Measurements from ENCODE around the gene RGCC. TPM values are rescaled to one million over a fixed set of nuclear protein-coding genes. Genes with fewer than 3 reads are reported as not detected.

Gene RGCC
- polyA plus RNA-seq, 1 of the 3 experiments (the other 2 are of a cell fraction), result 0.05 TPM

DNA sequence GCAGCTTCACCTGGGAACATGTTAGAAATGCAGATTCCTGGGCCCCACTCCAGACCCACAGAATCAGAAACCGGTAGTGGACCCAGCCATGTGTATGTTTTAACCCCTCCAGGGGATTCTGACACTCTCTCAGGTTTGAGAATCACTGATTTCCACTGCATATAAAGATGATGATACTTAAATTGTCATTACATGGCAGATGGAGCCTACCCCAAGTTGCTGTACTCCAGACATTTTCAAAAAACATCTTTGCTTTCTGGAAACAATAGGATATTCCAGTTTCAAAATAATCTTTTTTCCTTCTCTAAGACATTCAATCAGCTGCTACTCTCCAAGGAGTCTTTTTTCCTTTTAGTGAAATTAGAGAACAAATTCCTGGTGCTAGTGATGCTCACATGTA, 48.6 kb upstream of the RGCC start (continued):
- no peak for TF ChIP-seq EZH2phosphoT487 (IDR thresholded peaks at IDR 0.05; ENCODE audit: borderline replicate concordance, low read depth)
- no peak for TF ChIP-seq MXI1 (IDR thresholded peaks at IDR 0.05; ENCODE audit: low read depth, low read length)
- no peak for TF ChIP-seq MEF2A (IDR thresholded peaks at IDR 0.05; ENCODE audit: borderline replicate concordance, low read depth)
- no peak for TF ChIP-seq TCF12 (IDR thresholded peaks at IDR 0.05)
- TF ChIP-seq TEAD4 (IDR thresholded peaks at IDR 0.05; ENCODE audit: borderline replicate concordance, insufficient read depth), result no peak
- no peak for TF ChIP-seq FOXM1 (IDR thresholded peaks at IDR 0.05; ENCODE audit: low read depth)

DNA sequence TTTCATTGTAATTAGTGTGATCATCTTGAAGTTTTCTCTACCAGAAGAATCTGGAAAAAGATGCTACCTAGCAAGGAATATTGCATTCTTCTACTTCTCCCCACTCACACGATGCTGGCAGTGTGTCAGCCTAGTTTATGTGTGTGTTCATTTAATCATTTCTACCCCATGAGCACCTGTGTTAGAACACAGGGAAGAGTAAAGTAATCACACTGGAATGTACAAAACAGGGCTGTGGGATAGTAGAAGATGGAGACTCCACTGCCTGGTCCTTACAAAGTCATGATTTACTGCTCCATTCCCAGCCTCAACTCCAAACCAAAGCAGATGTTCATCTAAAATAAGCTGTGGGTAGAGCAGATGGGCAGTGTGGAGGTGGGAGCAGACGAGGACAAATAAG, 47.7 kb upstream of the RGCC start:
- no peak overlapping the region for H3K4me3 ChIP-seq (ENCODE audit: low read depth in 2 of 2, low read length in 1 of 2)
- no peak overlapping the region for H3K9ac ChIP-seq
- H3K27ac ChIP-seq (ENCODE audit: low read depth in 2 of 2, low read length in 1 of 2), result no peak overlapping the region
- WGBS (ENCODE audit: low lambda C conversion rate), result 38% methylated on average over 2 of the region's 2 CpGs
- no peaks in the 10 kb centered on the region for H3K9me2 ChIP-seq
- ChIA-PET POLR2A (no interaction called here), CTCF (no interaction called here)
- H3K9me3 ChIP-seq, result no peaks in the 10 kb centered on the region
- TF ChIP-seq CTCF (IDR thresholded peaks at IDR 0.05) (no peak), EP300 (IDR thresholded peaks at IDR 0.05; ENCODE audit: borderline replicate concordance in 1 of 2, low read depth in 1 of 2, low read length in 1 of 2) (no peak), RCOR1 (IDR thresholded peaks at IDR 0.05; ENCODE audit: low read length) (no peak)
- H3K79me2 ChIP-seq (ENCODE audit: insufficient read depth), result no peaks in the 10 kb centered on the region
- no peak for DNase-seq
- no peak overlapping the region for H2AFZ ChIP-seq (ENCODE audit: low read depth)
- H3K27me3 ChIP-seq (ENCODE audit: insufficient read depth), result no peaks in the 10 kb centered on the region
- H3K4me1 ChIP-seq (ENCODE audit: control insufficient read depth in 1 of 2, insufficient read depth in 2 of 2, low read depth in 1 of 2, low read length in 1 of 2), result no peaks in the 10 kb centered on the region
- no peaks in the 10 kb centered on the region for H3K36me3 ChIP-seq (replicated peaks in 1 of 2; ENCODE audit: control insufficient read depth in 1 of 2, insufficient read depth in 2 of 2, low read length in 1 of 2)
- no peaks in the 10 kb centered on the region for H4K20me1 ChIP-seq (ENCODE audit: insufficient read depth)
- H3F3A ChIP-seq (replicated peaks; ENCODE audit: insufficient read depth), result no peaks in the 10 kb centered on the region
- no peak overlapping the region for H3K4me2 ChIP-seq

DNA sequence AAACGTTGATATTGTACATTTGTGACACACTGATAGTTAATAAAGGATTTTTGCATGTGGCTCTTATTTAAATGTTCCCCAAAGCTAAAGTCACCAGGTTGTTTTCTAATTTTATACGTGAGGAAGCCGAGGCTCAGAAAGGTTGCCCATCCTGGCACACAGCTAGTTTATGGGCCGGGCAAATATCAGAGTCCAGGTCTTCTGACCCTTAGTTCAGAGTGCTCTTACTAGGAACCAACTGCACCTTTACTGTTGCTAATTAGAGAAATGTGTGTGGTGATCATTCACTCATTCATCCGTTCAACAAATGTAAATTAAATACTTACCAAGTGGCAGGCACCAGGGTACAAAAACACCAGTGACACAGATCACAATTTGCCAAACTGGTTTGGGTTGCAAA, 46.3 kb upstream of the RGCC start:
- ChIA-PET CTCF (interaction anchor here (0.7 to 2.3 kb wide), 3 partner anchors 239 to 701 kb away, joined by 3 to 11 read pairs (median 3); no protein-coding TSS in a partner anchor), POLR2A (no interaction called here)
- H3K9ac ChIP-seq, result no peak overlapping the region
- H3K79me2 ChIP-seq (ENCODE audit: insufficient read depth), result no peaks in the 10 kb centered on the region
- no peak overlapping the region for H3K4me2 ChIP-seq
- H3K27ac ChIP-seq (ENCODE audit: low read depth in 2 of 2, low read length in 1 of 2), result no peak overlapping the region
- H3F3A ChIP-seq (replicated peaks; ENCODE audit: insufficient read depth), result no peaks in the 10 kb centered on the region
- no peaks in the 10 kb centered on the region for H3K27me3 ChIP-seq (ENCODE audit: insufficient read depth)
- H2AFZ ChIP-seq (ENCODE audit: low read depth), result no peak overlapping the region
- no peaks in the 10 kb centered on the region for H3K4me1 ChIP-seq (ENCODE audit: control insufficient read depth in 1 of 2, insufficient read depth in 2 of 2, low read depth in 1 of 2, low read length in 1 of 2)
- H4K20me1 ChIP-seq (ENCODE audit: insufficient read depth), result no peaks in the 10 kb centered on the region
- H3K9me3 ChIP-seq, result no peaks in the 10 kb centered on the region
- no peak for DNase-seq
- no peak overlapping the region for H3K4me3 ChIP-seq (ENCODE audit: low read depth in 2 of 2, low read length in 1 of 2)
- H3K36me3 ChIP-seq (replicated peaks in 1 of 2; ENCODE audit: control insufficient read depth in 1 of 2, insufficient read depth in 2 of 2, low read length in 1 of 2), result no peaks in the 10 kb centered on the region
- no peaks in the 10 kb centered on the region for H3K9me2 ChIP-seq
- TF ChIP-seq POLR2AphosphoS5 (IDR thresholded peaks at IDR 0.05; ENCODE audit: low read depth, low read length), result no peak
- TF ChIP-seq GATA2 (CRISPR knock-in tag; IDR thresholded peaks at IDR 0.05), result no peak
- no peak for TF ChIP-seq GABPA (IDR thresholded peaks at IDR 0.05; ENCODE audit: low read depth)
- TF ChIP-seq TEAD4 (IDR thresholded peaks at IDR 0.05; ENCODE audit: borderline replicate concordance, insufficient read depth), result no peak
- no peak for TF ChIP-seq EZH2phosphoT487 (IDR thresholded peaks at IDR 0.05; ENCODE audit: borderline replicate concordance, low read depth)
- TF ChIP-seq, protein P1, sequence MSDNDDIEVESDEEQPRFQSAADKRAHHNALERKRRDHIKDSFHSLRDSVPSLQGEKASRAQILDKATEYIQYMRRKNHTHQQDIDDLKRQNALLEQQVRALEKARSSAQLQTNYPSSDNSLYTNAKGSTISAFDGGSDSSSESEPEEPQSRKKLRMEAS (IDR thresholded peaks at IDR 0.05; ENCODE audit: low read depth), result no peak
- TF ChIP-seq SMC3 (IDR thresholded peaks at IDR 0.05; ENCODE audit: low read depth, low read length), result no peak
- no peak for TF ChIP-seq RAD21 (IDR thresholded peaks at IDR 0.05; ENCODE audit: low read length)
- TF ChIP-seq FOXM1 (IDR thresholded peaks at IDR 0.05; ENCODE audit: low read depth), result no peak
- no peak for TF ChIP-seq CHD2 (IDR thresholded peaks at IDR 0.05; ENCODE audit: low read length, partially characterized antibody)
- TF ChIP-seq USF1 (IDR thresholded peaks at IDR 0.05; ENCODE audit: borderline replicate concordance, low read depth), result no peak
- TF ChIP-seq RFX5 (IDR thresholded peaks at IDR 0.05; ENCODE audit: low read length), result no peak
- TF ChIP-seq TCF12 (IDR thresholded peaks at IDR 0.05), result no peak
- TF ChIP-seq JUND (IDR thresholded peaks at IDR 0.05), result no peak
- no peak for TF ChIP-seq SIN3A (IDR thresholded peaks at IDR 0.05; ENCODE audit: borderline replicate concordance, low read depth, low read length)
- 65% methylated on average over 5 of the region's 5 CpGs for WGBS (ENCODE audit: low lambda C conversion rate)
